BLaER1 treated with 17β-estradiol and CSF1 and Interleukin-3, amounts not matched to agents 10 nM and 100 nM (cell line): ENCODE results near the gene PTH2R.
A peak's percentile ranks its signal among the peaks of the same experiment; 100 is the strongest.
"Not testable (repeated sequence)": the region's sequence is repeated elsewhere in the genome, so short reads cannot be mapped to it uniquely, and the experiment has no call there.

Experiments used
- H3K27ac ChIP-seq, 11 experiments: shearing (Covaris generic); formaldehyde crosslinking; 2 replicates each; pipeline ENCODE4 v1.8.1; 2022
- H3K27me3 ChIP-seq, 11 experiments: shearing (Covaris generic); formaldehyde crosslinking; 2 replicates each; pipeline ENCODE4 v1.8.1; 2022
- H3K36me3 ChIP-seq, 11 experiments: shearing (Covaris generic); formaldehyde crosslinking; 2 replicates each; pipeline ENCODE4 v1.8.1; 2022
- H3K4me1 ChIP-seq, 10 experiments: shearing (Covaris generic); formaldehyde crosslinking; 2 replicates each; pipeline ENCODE4 v1.8.1; 2022
- H3K4me2 ChIP-seq, 11 experiments: shearing (Covaris generic); formaldehyde crosslinking; 2 replicates each; pipeline ENCODE4 v1.8.1; 2022
- H3K4me3 ChIP-seq, 10 experiments: shearing (Covaris generic); formaldehyde crosslinking; 2 replicates each; pipeline ENCODE4 v1.8.1; 2022
- H3K9ac ChIP-seq, 11 experiments: shearing (Covaris generic); formaldehyde crosslinking; 2 replicates each; pipeline ENCODE4 v1.8.1; 2022
- H3K9me3 ChIP-seq, 11 experiments: shearing (Covaris generic); formaldehyde crosslinking; replicated peaks in 1 of 11; 2 replicates each; pipeline ENCODE4 v1.8.1; 2022
- H4K20me1 ChIP-seq, 11 experiments: shearing (Covaris generic); formaldehyde crosslinking; 2 replicates each; pipeline ENCODE4 v1.8.1; 2022
- Cebpa-rat ChIP-seq, 11 experiments: shearing (Covaris generic); IDR thresholded peaks; 2 replicates each; pipeline ENCODE4 v1.8.1; 2022

The PTH2R gene

DNA sequence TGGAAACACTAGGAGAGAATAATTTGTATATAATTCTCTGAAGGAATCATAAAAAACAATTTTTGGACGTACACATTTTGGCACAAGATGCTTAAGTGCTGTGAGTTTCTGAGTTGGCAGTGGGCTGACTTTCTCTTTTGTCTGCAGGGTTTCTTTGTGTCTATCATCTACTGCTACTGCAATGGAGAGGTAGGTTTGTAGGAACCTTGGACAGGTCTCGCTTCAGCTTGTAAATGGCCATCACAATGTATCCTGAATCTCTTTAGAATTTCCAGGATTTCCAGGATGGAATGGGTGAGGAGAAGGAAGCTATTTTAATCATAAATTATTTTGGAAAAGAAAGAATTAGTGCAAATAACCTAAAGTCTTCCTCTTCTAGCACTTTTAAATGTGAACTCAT lies 83.9 kb downstream of the PTH2R start:
- Histone ChIP-seq H3K4me3 (no peak overlapping the region), H3K27ac (no peak overlapping the region)

DNA sequence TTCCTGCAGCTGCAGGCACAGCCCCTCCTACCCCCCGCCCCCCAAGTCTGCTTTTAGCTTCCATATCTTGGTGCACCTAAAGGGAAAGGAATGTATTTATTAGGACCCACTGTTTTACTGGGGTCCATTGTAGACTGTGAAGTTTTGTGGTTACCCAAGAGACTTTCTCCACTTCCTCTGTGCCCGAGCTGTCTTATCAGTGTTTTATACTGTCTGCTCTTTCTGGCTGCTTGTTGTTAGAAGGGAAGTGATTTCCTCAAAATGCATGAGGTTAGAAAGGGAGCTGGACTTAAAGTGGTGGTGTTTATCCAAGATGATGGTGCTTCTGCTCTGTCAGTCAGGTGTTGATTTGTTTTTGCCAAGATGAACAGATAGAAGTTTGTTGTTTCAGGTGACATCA lies 85.0 kb downstream of the PTH2R start:
- peaks cover 0 to 3% (median 0%) of the 10 kb centered on the region in 11 experiments; a peak in 1 of 22 replicates for H3K27me3 ChIP-seq
- peaks cover 0 to 8% (median 3%) of the 10 kb centered on the region in 11 experiments; a peak in 5 of 22 replicates for H3K9me3 ChIP-seq
- no peaks in the 10 kb centered on the region for H3K36me3 ChIP-seq
- H3K9ac ChIP-seq, result no peak overlapping the region
- H4K20me1 ChIP-seq, result 0 out of 22 replicates have a peak, but pooled peaks cover 0 to 3% (median 0%) of the 10 kb centered on the region in 11 experiments
- H3K4me3 ChIP-seq, result no peak overlapping the region
- peak overlapping the region in 8 of 11 experiments; percentile 1 to 60 (median 28); a peak in 10 of 22 replicates for H3K4me2 ChIP-seq
- no peak for TF ChIP-seq Cebpa-rat (IDR thresholded peaks at IDR 0.05)
- H3K27ac ChIP-seq, result no peak overlapping the region
- peaks cover 0 to 14% (median 9%) of the 10 kb centered on the region in 10 experiments; a peak in 14 of 20 replicates for H3K4me1 ChIP-seq

More for the DNA sequence above, 83.9 kb downstream of the PTH2R start:
- Histone ChIP-seq H3K9me3 (peaks cover 0 to 8% (median 3%) of the 10 kb centered on the region in 11 experiments; a peak in 5 of 22 replicates), H3K27me3 (peaks cover 0 to 3% (median 0%) of the 10 kb centered on the region in 11 experiments; a peak in 1 of 22 replicates), H3K36me3 (no peaks in the 10 kb centered on the region), H3K9ac (no peak overlapping the region), H3K4me1 (peaks cover 0 to 14% (median 9%) of the 10 kb centered on the region in 10 experiments; a peak in 14 of 20 replicates), H4K20me1 (0 out of 22 replicates have a peak, but pooled peaks cover 0 to 3% (median 0%) of the 10 kb centered on the region in 11 experiments), H3K4me2 (no peak overlapping the region)
- no peak for TF ChIP-seq Cebpa-rat (IDR thresholded peaks at IDR 0.05)

DNA sequence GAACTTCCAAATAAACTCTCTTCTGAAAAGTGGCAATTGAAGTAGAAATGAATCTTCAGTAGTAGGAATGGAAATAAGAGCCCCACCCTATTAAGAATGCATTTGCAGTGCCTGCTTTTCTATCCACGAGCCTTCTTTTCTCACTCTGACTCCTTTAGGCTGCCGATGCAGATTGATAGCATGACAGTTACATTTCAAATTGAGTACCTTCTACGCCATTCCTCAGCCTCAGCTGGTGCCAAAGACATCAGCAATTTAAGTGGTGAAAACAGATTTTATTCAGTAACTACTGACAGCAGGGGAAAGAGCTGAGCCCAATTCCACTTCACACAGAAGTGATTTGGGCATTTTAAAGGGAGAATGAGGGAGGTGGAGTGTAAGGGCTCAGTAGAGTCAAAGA lies 85.5 kb downstream of the PTH2R start:
- TF ChIP-seq Cebpa-rat (IDR thresholded peaks at IDR 0.05), result no peak
- Histone ChIP-seq H3K9me3 (peaks cover 0 to 7% (median 3%) of the 10 kb centered on the region in 11 experiments; a peak in 5 of 22 replicates), H3K9ac (no peak overlapping the region), H3K36me3 (no peaks in the 10 kb centered on the region), H3K4me3 (no peak overlapping the region), H3K27me3 (peaks cover 0 to 3% (median 0%) of the 10 kb centered on the region in 11 experiments; a peak in 1 of 22 replicates), H3K4me2 (peak overlapping the region in 8 of 11 experiments; percentile 1 to 60 (median 28); a peak in 5 of 22 replicates), H3K4me1 (peaks cover 0 to 14% (median 9%) of the 10 kb centered on the region in 10 experiments; a peak in 14 of 20 replicates), H4K20me1 (0 out of 22 replicates have a peak, but pooled peaks cover 0 to 3% (median 0%) of the 10 kb centered on the region in 11 experiments), H3K27ac (no peak overlapping the region)

DNA sequence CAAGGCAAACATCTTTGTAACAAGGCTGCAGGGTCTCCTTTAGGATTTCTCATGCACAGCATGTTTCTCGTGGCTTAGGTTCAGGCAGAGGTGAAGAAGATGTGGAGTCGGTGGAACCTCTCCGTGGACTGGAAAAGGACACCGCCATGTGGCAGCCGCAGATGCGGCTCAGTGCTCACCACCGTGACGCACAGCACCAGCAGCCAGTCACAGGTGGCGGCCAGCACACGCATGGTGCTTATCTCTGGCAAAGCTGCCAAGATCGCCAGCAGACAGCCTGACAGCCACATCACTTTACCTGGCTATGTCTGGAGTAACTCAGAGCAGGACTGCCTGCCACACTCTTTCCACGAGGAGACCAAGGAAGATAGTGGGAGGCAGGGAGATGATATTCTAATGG lies 86.6 kb downstream of the PTH2R start:
- H4K20me1 ChIP-seq, result 0 out of 22 replicates have a peak, but pooled peaks cover 0 to 3% (median 0%) of the 10 kb centered on the region in 11 experiments
- H3K9ac ChIP-seq, result no peak overlapping the region
- H3K4me3 ChIP-seq, result no peak overlapping the region
- H3K4me1 ChIP-seq, result peaks cover 0 to 14% (median 9%) of the 10 kb centered on the region in 10 experiments; a peak in 14 of 20 replicates
- H3K27ac ChIP-seq, result no peak overlapping the region
- H3K4me2 ChIP-seq, result no peak overlapping the region
- no peaks in the 10 kb centered on the region for H3K9me3 ChIP-seq
- no peak for TF ChIP-seq Cebpa-rat (IDR thresholded peaks at IDR 0.05)
- no peaks in the 10 kb centered on the region for H3K36me3 ChIP-seq
- H3K27me3 ChIP-seq, result peaks cover 0 to 3% (median 0%) of the 10 kb centered on the region in 11 experiments; a peak in 1 of 22 replicates

DNA sequence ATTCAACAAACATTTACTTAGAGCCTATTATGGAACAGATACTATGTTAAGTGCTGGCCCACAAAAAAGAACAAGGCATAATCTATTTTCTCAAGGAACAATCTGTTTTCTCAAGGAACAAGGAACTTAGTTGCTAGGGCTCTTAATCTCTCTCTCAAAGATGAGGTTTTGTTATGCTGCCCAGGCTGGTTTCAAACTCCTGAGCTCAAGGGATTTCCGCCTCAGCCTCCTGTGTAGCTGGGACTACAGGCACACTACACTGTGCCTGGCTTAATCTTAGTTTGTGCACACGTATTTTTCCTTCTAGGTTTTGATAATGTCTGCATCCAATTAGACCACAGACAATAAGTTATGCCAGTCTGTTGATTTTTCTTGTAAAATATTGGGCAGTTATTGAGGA lies 89.5 kb downstream of the PTH2R start:
- no peak overlapping the region for H3K27ac ChIP-seq
- TF ChIP-seq Cebpa-rat (IDR thresholded peaks at IDR 0.05), result no peak
- H3K4me2 ChIP-seq, result no peak overlapping the region
- H3K36me3 ChIP-seq, result no peaks in the 10 kb centered on the region
- no peak overlapping the region for H3K9ac ChIP-seq
- H3K4me3 ChIP-seq, result no peak overlapping the region
- no peaks in the 10 kb centered on the region for H3K9me3 ChIP-seq
- H3K4me1 ChIP-seq, result peaks cover 0 to 13% (median 9%) of the 10 kb centered on the region in 10 experiments; a peak in 14 of 20 replicates
- H3K27me3 ChIP-seq, result no peaks in the 10 kb centered on the region
- 0 out of 22 replicates have a peak, but pooled peaks cover 0 to 3% (median 0%) of the 10 kb centered on the region in 11 experiments for H4K20me1 ChIP-seq

DNA sequence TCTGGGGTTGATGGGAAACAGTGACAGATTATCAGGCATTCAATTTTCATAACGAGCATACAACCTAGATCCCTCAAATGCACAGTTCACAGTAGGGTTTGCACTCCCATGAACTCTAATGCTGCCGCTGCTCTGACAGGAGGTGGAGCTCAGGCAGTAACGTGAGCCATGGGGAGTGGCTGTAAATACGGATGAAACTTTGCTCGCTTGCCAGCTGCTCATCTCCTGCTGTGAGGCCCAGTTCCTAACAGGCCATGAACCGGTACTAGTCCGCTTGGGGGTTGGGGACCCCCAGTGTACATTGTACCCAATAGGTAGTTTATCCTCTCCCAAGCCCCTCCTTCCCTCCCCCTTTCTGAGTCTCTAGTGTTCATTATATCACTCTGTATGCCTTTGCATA lies 94.6 kb downstream of the PTH2R start:
- Histone ChIP-seq H3K4me3 (no peak overlapping the region), H3K4me2 (no peak overlapping the region)

DNA sequence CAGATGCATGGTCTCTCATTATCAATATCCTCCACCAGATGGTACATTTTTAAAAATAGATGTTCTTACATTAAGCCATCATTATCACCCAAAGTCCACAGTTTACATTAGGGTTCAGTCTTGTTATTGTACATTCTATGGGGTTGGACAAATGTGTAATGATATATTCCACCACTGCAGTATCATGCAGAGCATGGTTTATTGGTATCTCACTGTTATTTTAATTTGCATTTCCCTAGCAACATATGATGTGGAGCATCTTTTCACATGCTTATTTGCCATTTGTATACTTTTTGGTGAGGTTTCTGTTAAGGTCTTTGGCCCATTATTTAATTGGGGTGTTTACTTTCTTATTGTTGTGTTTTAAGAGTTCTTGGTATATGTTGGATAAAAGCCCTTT lies 95.7 kb downstream of the PTH2R start:
- H3K27ac ChIP-seq, result no peak overlapping the region
- no peaks in the 10 kb centered on the region for H3K27me3 ChIP-seq
- no peak overlapping the region for H3K4me3 ChIP-seq
- no peaks in the 10 kb centered on the region for H3K36me3 ChIP-seq
- H4K20me1 ChIP-seq, result no peaks in the 10 kb centered on the region
- TF ChIP-seq Cebpa-rat (IDR thresholded peaks at IDR 0.05), result no peak
- 0 out of 20 replicates have a peak, but pooled peaks cover 0 to 4% (median 0%) of the 10 kb centered on the region in 10 experiments for H3K4me1 ChIP-seq
- H3K9ac ChIP-seq, result no peak overlapping the region
- H3K9me3 ChIP-seq, result peaks cover 0 to 19% (median 4%) of the 10 kb centered on the region in 11 experiments; a peak in 7 of 22 replicates
- no peak overlapping the region for H3K4me2 ChIP-seq

More for the DNA sequence above, 94.6 kb downstream of the PTH2R start:
- H3K27me3 ChIP-seq, result no peaks in the 10 kb centered on the region
- no peak for TF ChIP-seq Cebpa-rat (IDR thresholded peaks at IDR 0.05)
- no peak overlapping the region for H3K27ac ChIP-seq
- H3K9ac ChIP-seq, result no peak overlapping the region
- no peaks in the 10 kb centered on the region for H3K36me3 ChIP-seq
- H3K4me1 ChIP-seq, result 0 out of 20 replicates have a peak, but pooled peaks cover 0 to 4% (median 0%) of the 10 kb centered on the region in 10 experiments
- H4K20me1 ChIP-seq, result no peaks in the 10 kb centered on the region
- H3K9me3 ChIP-seq, result peaks cover 0 to 9% (median 4%) of the 10 kb centered on the region in 11 experiments; a peak in 5 of 22 replicates

DNA sequence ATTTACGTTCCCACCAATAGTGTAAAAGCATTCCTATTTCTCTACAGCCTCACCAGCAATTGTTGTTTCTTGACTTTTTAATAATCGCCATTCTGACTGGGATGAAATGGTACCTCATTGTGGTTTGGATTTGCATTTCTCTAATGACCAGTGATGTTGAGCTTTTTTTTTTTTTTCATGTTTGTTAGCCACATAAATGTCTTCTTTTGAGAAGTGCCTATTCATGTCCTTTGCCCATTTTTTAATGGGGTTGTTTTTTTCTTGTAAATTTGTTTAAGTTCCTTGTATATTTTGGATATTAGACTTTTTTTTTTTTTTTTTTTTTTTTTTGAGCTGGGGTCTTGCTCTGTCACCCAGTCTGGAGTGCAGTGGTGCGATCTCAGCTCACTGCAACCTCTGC lies 98.8 kb downstream of the PTH2R start:
- not testable (repeated sequence) for H3K4me1 ChIP-seq, H3K36me3 ChIP-seq, H3K4me2 ChIP-seq, H3K27me3 ChIP-seq, H3K27ac ChIP-seq, H4K20me1 ChIP-seq, H3K4me3 ChIP-seq, H3K9ac ChIP-seq
- H3K9me3 ChIP-seq, result peaks cover 0 to 22% (median 4%) of the 10 kb centered on the region in 11 experiments; a peak in 7 of 22 replicates

DNA sequence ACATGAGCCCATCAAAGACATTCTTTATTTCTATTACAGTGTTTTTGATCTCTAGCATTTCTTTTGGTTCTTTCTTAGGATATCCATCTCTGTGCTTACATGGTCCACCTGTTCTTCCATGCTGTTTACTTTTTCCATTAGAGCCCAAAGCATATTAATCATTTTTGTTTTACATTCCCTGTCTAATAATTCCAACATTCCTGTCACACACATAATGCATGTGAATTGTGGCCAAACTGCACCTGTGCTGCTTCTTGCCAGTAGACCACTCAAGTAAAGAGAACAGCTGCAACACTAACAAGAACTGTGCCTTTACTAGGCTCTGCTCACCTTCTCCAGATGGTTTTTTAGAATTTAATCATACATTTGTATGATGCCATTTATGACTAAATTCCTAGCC lies 103.0 kb downstream of the PTH2R start:
- Histone ChIP-seq H3K27me3 (no peaks in the 10 kb centered on the region), H3K4me1 (no peaks in the 10 kb centered on the region), H3K4me3 (no peak overlapping the region), H3K9ac (no peak overlapping the region), H3K4me2 (no peak overlapping the region), H4K20me1 (no peaks in the 10 kb centered on the region), H3K27ac (no peak overlapping the region), H3K9me3 (peaks cover under 1 to 25% (median 5%) of the 10 kb centered on the region in 11 experiments; a peak in 13 of 22 replicates), H3K36me3 (no peaks in the 10 kb centered on the region)
- TF ChIP-seq Cebpa-rat (IDR thresholded peaks at IDR 0.05), result no peak
